GM18502 (cell line): Measurements from ENCODE around the gene UBA52.

Source experiments
- ATAC-seq: cut with Tn5 transposase; IDR thresholded peaks from one replicate; pipeline ENCODE4 v1.9.1; 2021; ENCODE audit warnings: mild to moderate bottlenecking; ENCODE audit not compliant: unreplicated experiment, poor library complexity

UBA52 gene

DNA sequence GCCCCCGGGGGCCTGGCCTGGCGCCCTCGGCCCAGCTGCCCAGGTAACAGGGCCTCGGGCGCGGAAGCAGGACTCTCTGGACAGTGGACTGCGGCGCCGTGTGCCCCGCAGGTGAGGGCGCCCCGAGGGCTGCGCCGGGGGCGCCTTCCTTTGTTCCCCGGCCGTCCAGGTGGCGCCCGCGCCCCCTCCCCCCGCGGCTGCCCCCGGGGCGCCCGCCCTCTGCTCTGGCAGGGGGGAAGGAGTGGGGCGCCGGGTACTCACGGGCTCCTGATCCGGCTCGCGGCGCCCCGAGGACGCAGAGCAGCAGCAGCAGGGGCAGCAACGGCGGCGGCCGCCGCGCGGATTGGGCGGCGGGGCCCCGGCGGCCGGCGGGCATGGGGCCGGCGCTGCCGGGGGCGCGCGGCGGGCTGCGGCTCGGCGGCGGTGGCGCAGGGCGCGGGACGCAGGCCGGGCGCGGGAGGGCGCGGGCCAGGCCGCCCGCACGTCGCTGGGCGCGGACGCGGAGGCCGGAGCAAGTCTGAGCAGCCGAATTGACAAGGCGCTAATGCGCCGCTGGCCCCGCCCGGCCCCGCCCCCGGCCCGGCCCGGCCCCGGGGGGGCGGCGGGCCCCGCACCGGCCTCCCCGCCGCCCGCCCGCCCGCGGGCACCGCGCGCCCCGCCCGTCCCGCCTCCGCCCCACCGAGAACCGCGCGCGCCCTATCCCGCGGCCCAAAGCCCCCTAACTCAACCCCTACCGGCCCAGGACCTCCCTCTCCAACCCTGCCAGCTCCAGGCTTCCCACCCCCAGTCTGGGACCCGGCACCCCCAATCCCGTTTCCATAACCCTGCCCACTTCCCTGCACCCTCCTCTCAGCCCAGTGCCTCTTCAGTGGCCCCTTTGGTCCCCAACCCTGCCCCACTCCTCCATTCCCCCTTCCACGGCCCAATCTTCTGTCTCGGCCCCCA, 34.9 kb downstream of the UBA52 start, which contains the start of gene CRLF1:
CRLF1 (minus strand) TSS at position 519 of the 945 bp plus-strand sequence; CDS start at position 376, 143 bp downstream.
- ATAC-seq, result no peak

DNA sequence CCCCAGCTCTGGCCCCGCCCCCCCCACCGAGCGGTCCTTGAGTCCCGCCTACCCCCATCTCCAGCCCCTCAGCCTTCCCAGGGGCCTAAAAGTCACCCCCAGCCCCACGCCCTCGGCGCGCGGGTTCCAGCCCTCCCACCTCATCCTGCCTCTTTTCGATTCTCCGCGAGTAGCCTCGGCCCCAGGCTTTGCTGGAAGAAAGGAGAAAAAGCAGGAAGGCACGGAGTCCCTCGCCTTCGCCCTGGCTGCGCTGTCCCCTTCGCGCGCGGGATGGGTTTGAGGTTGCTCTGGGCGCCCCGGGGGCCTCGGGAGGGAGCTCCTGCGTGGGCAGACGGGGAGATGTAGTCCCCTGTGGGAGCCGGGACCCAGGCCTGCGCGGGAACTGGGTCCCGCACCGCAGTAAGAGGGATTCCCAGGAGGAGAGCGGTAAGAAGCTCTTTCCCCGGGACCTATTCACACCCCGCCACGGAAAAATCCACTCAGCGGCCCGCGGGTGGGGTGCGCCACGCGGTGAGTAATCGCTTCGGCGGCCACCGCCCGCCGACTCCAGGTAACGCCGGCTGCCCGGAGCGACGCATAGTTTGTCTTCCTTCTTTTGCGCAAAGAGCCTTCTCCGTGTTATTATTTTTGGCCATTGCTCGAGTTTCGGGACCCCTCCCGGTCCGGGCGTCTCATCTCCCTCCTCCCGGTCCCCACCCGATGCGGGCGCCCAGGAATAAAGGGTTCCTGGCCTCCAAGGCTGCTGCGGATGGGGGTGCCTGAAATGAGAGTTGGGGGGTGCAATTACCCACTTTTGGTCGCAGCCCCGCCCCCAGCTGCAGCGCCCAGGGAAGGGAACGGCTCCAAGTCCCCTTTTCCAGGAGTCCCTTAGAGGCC, 35.8 kb downstream of the UBA52 start:
- no peak for ATAC-seq

DNA sequence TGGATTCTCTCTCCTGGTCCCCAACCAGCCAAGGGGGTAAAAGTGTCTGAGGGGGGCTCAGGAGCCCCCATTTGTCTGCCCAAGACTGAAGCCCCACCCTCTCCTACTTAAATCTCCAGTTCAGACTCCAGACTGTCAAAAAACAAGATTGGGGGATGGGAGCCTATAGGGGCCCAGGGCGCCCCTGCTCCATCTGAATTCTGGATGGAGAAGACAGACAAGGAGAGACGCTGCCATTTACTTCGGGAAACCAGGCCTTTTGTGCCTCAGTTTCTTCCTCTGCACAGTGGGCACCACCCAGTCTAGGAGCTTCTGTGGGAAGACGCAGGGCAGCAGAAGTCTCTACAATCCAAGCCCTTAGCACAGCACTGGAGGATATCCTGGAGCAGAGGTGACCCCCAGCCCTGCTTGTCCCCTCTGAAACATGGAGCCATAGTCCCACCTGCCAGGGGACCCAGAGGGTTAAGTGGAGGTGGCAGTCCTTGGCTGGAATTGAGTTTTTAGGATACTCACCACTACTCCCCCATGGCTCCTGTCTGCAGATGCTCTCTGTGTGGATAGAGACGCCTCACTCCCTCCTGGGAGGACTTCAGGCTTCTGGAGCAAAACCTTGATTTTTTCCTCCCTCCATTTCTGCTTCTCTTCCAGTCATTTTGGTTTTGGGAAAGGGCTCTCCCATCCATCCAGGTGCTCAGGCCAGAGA, 36.6 kb downstream of the UBA52 start:
- no peak for ATAC-seq

DNA sequence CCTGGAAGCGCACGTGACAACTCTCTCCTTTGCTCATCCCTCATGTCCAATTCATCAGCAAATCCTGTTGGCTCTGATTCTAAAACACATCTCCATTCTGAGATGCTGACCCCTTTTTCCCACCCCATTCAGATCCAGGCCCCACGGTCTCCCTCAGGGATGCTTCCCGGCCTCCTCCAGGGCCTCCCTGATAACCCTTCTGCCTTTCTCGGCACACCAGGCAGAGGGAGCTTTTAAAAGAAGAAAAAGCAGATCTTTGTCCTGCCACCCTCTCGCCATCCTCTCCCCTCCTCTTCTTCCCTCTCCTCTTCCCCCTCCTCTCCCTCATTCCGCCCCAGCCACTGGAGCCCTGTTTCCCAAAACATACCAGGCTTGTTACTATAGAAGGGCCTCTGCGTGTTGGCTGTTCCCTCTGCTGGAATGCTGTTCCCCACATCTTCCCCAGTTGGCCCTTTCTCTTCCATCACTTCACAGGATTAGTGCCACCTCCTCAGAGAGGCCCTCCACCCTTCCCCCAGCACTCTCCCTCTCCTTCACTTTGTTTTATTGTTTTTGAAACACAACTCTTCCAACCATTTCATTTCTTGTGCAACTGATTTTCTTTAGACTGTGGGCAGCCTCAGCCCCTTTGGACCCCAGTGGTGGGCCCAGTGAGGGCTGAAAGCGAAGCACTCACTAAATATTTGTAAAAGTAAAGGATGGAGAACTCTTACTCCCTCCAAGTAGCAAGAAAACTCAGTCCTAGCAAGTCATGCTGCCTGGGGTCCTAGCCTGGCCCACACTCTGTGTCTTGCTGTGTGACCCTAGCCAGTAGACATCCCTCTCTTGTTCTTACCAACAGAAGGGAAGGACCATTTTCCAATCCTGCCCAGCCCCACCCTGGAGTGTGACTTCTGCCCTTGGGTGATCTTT, 37.4 kb downstream of the UBA52 start:
- ATAC-seq, result no peak

DNA sequence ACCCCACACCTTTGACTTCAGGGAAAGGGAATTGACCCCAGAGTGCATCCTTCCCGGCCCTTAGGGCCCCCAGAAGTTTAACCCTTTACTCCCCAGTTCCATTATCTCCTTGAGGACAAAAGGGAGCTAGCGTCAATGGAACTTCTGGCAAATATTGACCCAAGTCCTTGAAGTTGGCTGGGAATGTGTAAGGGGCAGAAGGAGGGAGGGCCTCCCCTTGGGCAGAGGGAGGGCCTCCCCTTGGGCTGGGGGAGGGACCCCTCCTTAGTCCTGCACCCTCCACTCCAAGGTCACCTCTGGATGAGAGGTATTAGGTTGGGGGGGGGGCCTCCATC, 38.0 kb downstream of the UBA52 start:
- ATAC-seq, result no peak

DNA sequence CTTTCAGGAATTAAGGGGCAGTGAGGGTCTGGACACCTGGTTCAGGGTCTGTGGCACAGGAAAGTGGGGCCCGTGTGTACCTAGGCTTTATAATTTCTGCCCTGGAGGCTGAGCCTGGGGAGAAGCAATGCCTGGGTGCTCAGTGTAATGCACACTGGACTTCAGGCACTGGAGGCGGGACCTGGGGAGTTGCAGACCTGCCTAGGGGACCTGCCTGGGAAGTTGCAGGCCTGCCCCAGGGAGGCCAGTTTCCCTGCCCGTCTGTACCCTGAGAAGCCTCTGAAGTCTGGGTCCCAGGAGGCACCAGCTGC, 38.5 kb downstream of the UBA52 start:
- ATAC-seq, result no peak

DNA sequence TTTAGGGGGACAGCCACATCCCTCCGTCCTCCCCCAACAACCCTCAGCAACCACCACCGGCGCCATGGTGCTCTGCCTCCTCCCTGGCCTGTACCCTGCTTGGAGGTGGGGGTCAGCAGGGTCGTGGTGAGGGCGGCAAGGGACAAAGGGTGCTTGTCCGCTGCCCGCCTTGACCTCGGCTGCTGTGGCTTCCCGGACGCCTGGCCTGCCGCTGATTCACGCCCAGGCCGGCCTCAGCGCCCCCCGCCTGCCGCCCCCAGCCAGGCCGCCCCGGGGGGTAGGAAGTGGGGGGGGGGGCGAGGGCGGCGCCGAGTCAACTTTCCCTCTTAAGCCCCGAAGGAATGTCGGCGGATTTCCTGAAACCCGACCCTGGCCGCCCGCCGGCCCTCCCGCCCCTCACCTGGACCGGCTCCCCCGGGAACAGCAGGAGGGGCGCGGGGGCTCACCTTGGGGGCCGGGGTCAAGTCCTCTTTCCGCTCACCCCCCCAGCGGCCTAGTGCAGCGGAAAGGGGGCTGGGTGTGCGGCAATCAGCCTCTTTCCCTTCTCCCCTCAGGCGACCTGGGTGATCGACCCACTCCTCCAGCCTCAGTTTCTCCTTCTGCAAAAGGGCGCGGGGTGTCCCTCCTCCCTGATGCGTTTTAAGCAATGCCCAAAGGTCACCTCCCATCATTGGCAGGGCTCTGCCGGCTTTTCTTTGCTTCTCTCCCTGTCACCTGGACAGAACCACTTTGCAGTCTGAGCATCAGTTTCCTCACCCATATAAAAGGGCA, 39.1 kb downstream of the UBA52 start:
- ATAC-seq, result no peak

GRCh38 chr19:18611327-18612050, 39.8 kb downstream of the UBA52 start:
- no peak for ATAC-seq

GRCh38 chr19:18612051-18612771, 40.6 kb downstream of the UBA52 start:
- no peak for ATAC-seq

GRCh38 chr19:18612772-18613588, 41.3 kb downstream of the UBA52 start, which contains the start of gene TMEM59L:
Gene TMEM59L, plus strand, starts transcription at chr19:18612870. Its CDS starts 89 bp downstream, at chr19:18612959.
- ATAC-seq, result no peak

DNA sequence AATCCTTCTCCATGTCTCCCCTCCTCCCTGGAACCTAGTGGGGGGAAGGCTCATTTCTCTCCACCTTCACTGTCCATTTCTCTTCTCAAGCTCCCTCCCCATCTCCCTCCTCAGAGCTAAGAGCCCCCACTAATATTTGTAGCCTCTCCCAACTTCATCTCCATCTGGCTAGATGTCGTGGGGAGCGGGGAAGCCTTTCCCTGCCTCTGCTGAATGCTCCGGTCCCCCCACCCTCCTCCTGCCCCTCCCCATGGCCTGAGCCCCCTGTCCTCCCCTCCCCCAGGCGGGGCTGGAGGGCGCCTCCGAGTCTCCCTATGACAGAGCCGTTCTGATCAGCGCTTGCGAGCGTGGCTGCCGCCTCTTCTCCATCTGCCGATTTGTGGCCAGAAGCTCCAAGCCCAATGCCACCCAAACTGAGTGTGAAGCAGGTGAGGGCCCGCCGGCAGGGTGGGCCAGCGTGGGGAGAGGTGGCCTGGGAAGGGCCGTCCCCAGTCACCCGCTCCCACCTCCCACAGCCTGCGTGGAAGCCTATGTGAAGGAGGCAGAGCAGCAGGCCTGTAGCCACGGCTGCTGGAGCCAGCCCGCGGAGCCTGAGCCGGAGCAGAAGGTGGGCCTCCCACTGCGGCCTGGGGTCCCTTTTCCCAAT, 42.1 kb downstream of the UBA52 start:
- ATAC-seq, result no peak

- no peak for ATAC-seq
These were observed 44.4 kb downstream of the UBA52 start for GRCh38 chr19:18616023-18616422.

DNA sequence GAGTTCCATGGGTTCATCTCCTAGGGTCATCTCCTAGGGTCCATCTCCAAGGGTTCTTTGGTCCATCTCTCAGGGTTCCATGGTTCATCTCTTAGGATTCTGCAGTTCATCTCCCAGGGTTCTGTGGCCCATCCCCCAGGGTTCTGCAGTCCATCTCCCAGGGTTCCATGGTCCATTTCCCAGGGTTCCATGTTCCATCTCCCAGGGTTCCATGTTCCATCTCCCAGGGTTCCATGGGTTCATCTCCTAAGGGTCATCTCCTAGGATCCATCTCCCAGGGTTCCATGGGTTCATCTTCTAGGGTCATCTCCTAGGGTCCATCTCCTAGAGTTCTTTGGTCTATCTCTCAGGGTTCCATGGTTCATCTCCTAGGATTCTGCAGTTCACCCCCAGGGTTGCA, 45.9 kb downstream of the UBA52 start:
- ATAC-seq, result no peak

DNA sequence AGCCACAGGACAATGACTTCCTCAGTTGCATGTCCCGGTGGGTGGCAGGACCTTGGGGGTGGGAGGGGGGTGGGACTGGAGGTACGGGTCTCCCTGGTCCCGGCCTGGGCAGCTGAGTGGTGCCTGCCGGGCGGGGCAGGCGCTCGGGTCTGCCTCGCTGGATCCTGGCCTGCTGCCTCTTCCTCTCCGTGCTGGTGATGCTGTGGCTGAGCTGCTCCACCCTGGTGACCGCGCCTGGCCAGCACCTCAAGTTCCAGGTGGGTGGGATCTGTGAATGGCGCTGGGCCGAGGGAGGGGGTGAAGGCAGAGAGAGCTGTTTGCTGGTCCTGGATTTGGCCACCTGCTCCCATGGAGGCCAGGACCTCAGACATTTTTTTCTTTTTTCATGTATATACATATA, 46.6 kb downstream of the UBA52 start:
- ATAC-seq, result no peak

GRCh38 chr19:18620311-18620710, 48.7 kb downstream of the UBA52 start:
- no peak for ATAC-seq

GRCh38 chr19:18620902-18621301, 49.2 kb downstream of the UBA52 start:
- no peak for ATAC-seq
